Tibial nerve (tissue), 4 donors: ENCODE results near the gene EDN1. TPM values are rescaled to one million over a fixed set of nuclear protein-coding genes. Genes with fewer than 3 reads are reported as not detected.

Experiments
- DNase-seq, 2 donors: peaks; one replicate each; pipeline ENCODE4 v3.0.0-alpha.2; 2019; ENCODE audit warnings: low spot score in 2 of 2
- H3K27ac ChIP-seq, 4 donors: fragments of 200-600 bp; sonication (generic) in 3 of 4; one replicate each; pipeline ENCODE4 v1.5.1; 2017 to 2019; ENCODE audit warnings: mild to moderate bottlenecking in 1 of 4
- H3K27me3 ChIP-seq, 2 donors: fragments of 200-600 bp; sonication (generic) in 1 of 2; one replicate each; pipeline versions ENCODE4 v1.5.1 to v1.6.0; 2017 to 2019
- H3K36me3 ChIP-seq, 3 donors: fragments of 200-600 bp; sonication (generic); one replicate each; pipeline ENCODE4 v1.5.1; 2018 to 2019
- H3K4me1 ChIP-seq, 4 donors: fragments of 200-600 bp; sonication (generic) in 3 of 4; one replicate each; pipeline ENCODE4 v1.5.1; 2017 to 2019
- H3K4me3 ChIP-seq, 4 donors: fragments of 200-600 bp; sonication (generic) in 3 of 4; one replicate each; pipeline ENCODE4 v1.5.1; 2017 to 2019; ENCODE audit warnings: mild to moderate bottlenecking in 1 of 4, moderate library complexity in 1 of 4
- H3K9me3 ChIP-seq, 4 donors: fragments of 200-600 bp; sonication (generic) in 3 of 4; one replicate each; pipeline ENCODE4 v1.5.1; 2017 to 2019
- EP300 ChIP-seq, 2 donors: sonication (generic); formaldehyde crosslinking; IDR thresholded peaks; one replicate each; pipeline ENCODE4 v1.6.1; 2017; ENCODE audit warnings: antibody characterized with exemption in 2 of 2, mild to moderate bottlenecking in 1 of 2
- POLR2A ChIP-seq, 2 donors: fragments of 450-650 bp; IDR thresholded peaks; one replicate each; pipeline ENCODE4 v1.6.1; 2017; ENCODE audit warnings: antibody characterized with exemption in 2 of 2, mild to moderate bottlenecking in 2 of 2, moderate library complexity in 2 of 2
- WGBS, 2 donors: methylation state at CpG; one replicate each; pipeline ENCODE4 v1.1.5; 2018; 5-methylcytosine and 5-hydroxymethylcytosine counted together
- total RNA-seq, 4 donors: library from RNA; depleted of rRNA; stranded (reverse); fragments of >200 nt; gene quantifications; one replicate each; pipeline ENCODE4 v1.1.0, GENCODE V29; 2016
- TF ChIP-seq, protein P1 (sequence below), 5 experiments: fragments of 200-600 bp in 3 of 5; fragments of 450-650 bp in 2 of 5; sonication (generic) in 3 of 5; IDR thresholded peaks; one replicate each; pipeline ENCODE4 v1.5.1; 2016 to 2019; ENCODE audit warnings: antibody characterized with exemption in 5 of 5, mild to moderate bottlenecking in 3 of 5, moderate library complexity in 2 of 5

Gene EDN1
- total RNA-seq = 10 to 100 TPM; 18.2 to 48.8 (median 38.3) TPM

DNA sequence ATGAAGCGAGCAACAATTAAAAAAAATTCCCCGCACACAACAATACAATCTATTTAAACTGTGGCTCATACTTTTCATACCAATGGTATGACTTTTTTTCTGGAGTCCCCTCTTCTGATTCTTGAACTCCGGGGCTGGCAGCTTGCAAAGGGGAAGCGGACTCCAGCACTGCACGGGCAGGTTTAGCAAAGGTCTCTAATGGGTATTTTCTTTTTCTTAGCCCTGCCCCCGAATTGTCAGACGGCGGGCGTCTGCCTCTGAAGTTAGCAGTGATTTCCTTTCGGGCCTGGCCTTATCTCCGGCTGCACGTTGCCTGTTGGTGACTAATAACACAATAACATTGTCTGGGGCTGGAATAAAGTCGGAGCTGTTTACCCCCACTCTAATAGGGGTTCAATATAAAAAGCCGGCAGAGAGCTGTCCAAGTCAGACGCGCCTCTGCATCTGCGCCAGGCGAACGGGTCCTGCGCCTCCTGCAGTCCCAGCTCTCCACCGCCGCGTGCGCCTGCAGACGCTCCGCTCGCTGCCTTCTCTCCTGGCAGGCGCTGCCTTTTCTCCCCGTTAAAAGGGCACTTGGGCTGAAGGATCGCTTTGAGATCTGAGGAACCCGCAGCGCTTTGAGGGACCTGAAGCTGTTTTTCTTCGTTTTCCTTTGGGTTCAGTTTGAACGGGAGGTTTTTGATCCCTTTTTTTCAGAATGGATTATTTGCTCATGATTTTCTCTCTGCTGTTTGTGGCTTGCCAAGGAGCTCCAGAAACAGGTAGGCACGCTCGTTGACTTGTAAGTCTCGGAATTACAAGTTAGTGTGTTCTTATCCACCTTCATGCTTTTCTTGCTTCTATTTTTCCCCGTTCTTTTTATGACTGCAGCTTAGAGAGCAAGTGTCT lies at the start of gene EDN1:
TSS of gene EDN1 (plus strand) at position 429 of the 888 bp plus-strand sequence. CDS start at position 698, 269 bp downstream.
- peak within 1 kb of the TSS; percentile 21 to 84 (median 42) for H3K27ac ChIP-seq
- DNase-seq = peak; percentile 47 to 60
- 2% methylated on average over 37 to 38 of the region's 38 CpGs for WGBS, 2 donors
- H3K27me3 ChIP-seq = peaks cover 0 to 22% of the 10 kb centered on the region in 2 donors
- H3K4me3 ChIP-seq = peak within 1 kb of the TSS; percentile 32 to 48 (median 44)
- H3K36me3 ChIP-seq = peaks cover 0 to 3% (median 0%) of the 10 kb centered on the region in 3 donors
- H3K4me1 ChIP-seq = peaks cover 0 to 17% (median 0%) of the 10 kb centered on the region in 4 donors
- TF ChIP-seq, protein P1, sequence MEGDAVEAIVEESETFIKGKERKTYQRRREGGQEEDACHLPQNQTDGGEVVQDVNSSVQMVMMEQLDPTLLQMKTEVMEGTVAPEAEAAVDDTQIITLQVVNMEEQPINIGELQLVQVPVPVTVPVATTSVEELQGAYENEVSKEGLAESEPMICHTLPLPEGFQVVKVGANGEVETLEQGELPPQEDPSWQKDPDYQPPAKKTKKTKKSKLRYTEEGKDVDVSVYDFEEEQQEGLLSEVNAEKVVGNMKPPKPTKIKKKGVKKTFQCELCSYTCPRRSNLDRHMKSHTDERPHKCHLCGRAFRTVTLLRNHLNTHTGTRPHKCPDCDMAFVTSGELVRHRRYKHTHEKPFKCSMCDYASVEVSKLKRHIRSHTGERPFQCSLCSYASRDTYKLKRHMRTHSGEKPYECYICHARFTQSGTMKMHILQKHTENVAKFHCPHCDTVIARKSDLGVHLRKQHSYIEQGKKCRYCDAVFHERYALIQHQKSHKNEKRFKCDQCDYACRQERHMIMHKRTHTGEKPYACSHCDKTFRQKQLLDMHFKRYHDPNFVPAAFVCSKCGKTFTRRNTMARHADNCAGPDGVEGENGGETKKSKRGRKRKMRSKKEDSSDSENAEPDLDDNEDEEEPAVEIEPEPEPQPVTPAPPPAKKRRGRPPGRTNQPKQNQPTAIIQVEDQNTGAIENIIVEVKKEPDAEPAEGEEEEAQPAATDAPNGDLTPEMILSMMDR (IDR thresholded peaks at IDR 0.05) = peak; percentile 33 to 62 (median 43)
- TF ChIP-seq POLR2A (IDR thresholded peaks at IDR 0.05) (peak; percentile 13 to 44), EP300 (IDR thresholded peaks at IDR 0.05) (peak in 1 of 2 donors; percentile 72)
- no peaks in the 10 kb centered on the region for H3K9me3 ChIP-seq

DNA sequence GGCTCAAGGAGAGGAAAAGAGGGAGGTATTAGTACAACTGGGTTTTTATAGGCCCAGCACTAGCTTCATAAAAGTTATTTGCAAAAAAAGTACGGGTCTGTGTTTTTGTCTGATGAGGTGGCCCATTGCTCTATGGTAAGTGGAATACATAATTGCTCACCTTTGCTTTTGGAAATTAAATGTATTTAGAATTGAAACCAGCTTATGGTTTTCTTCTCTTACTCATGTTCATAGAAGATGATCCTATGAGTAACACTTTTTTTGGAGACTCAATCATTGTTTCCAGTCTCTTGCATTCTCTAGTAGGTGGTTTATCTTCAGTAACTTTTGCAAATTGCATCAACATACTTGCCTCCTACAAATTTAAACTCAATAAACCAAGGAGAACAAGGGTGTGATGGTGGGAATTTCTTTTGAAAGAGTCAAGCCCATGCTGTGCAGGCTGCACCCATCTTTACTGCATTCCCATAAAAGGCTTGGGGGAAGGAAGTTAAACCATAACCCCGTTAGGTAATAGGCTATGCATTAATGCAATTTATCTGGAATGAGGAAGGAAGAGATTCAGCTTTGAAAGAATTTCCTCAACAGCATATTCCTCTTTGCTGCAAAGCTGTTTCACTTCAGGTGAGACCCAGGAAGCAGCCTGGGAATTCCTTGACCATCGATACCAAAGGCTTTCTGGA lies 48.5 kb upstream of the EDN1 start:
- WGBS, 2 donors = 71 to 74% methylated on average over 3 of the region's 3 CpGs
- H3K4me1 ChIP-seq = peaks cover 0 to 5% (median 0%) of the 10 kb centered on the region in 4 donors
- H3K9me3 ChIP-seq = no peaks in the 10 kb centered on the region
- no peak overlapping the region for H3K27ac ChIP-seq
- TF ChIP-seq EP300 (IDR thresholded peaks at IDR 0.05) (no peak), POLR2A (IDR thresholded peaks at IDR 0.05) (no peak)
- TF ChIP-seq, protein P1 (IDR thresholded peaks at IDR 0.05) = no peak
- no peak overlapping the region for H3K4me3 ChIP-seq
- DNase-seq = no peak
- no peaks in the 10 kb centered on the region for H3K36me3 ChIP-seq
- no peaks in the 10 kb centered on the region for H3K27me3 ChIP-seq

DNA sequence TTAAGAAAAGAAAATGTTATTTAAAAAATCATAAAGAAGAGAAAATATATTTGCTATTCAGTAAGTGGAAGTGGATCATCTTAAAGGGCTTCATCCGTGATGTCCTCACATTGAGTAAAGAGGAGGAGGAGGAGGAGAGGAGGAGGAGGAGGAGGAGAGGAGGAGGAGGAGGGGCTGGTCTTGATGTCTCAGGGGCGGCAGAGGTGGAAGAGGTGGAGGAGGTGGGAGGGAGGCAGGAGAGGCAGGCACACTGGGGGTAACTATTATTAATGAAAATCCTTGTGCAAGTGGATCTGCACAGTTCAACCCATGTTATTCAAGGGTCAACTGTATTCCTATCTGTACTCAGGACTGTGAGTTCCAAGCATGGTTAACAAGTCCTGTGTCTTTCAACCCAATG lies 47.0 kb upstream of the EDN1 start:
- H3K36me3 ChIP-seq = no peaks in the 10 kb centered on the region
- H3K4me3 ChIP-seq = no peak overlapping the region
- 83 to 94% methylated on average over 2 of the region's 2 CpGs for WGBS, 2 donors
- TF ChIP-seq POLR2A (IDR thresholded peaks at IDR 0.05) (no peak), EP300 (IDR thresholded peaks at IDR 0.05) (no peak)
- TF ChIP-seq, protein P1 (IDR thresholded peaks at IDR 0.05) = no peak
- peaks cover 0 to 5% (median 0%) of the 10 kb centered on the region in 4 donors for H3K4me1 ChIP-seq
- no peak for DNase-seq
- H3K27me3 ChIP-seq = no peaks in the 10 kb centered on the region
- H3K9me3 ChIP-seq = no peaks in the 10 kb centered on the region
- H3K27ac ChIP-seq = no peak overlapping the region

DNA sequence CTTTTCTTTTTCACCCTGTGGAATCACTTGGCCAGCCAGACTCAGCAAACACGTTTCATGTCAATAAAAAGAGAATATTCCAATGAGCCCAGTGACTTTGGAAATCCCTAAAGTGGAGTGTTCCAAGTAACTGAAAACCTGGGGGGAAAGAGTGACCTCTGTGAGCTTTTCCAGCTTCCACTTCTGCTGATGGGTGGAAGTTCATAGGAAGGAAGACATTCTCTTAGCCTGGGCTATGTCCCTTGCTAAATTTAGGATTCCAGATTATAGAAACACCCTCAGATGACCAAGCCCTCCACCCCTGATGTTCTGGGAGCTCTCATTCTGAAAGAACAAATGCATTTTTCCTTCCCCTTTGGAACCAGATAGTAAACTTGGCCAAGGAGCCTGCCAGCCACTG lies 44.8 kb upstream of the EDN1 start:
- 46 to 68% methylated on average over 1 of the region's 1 CpG for WGBS, 2 donors

More for the DNA sequence above, 44.8 kb upstream of the EDN1 start:
- H3K27me3 ChIP-seq = no peaks in the 10 kb centered on the region
- H3K27ac ChIP-seq = no peak overlapping the region
- no peaks in the 10 kb centered on the region for H3K9me3 ChIP-seq
- H3K4me3 ChIP-seq = no peak overlapping the region
- peaks cover 0 to 5% (median 0%) of the 10 kb centered on the region in 4 donors for H3K4me1 ChIP-seq
- TF ChIP-seq POLR2A (IDR thresholded peaks at IDR 0.05) (no peak), EP300 (IDR thresholded peaks at IDR 0.05) (no peak)
- TF ChIP-seq, protein P1 (IDR thresholded peaks at IDR 0.05) = no peak
- DNase-seq = no peak
- H3K36me3 ChIP-seq = no peaks in the 10 kb centered on the region
